ENCODE data around the gene PRKAB1.
"Not testable (repeated sequence)": the region's sequence is repeated elsewhere in the genome, so short reads cannot be mapped to it uniquely, and the experiment has no call there.

PRKAB1 gene, protein sequence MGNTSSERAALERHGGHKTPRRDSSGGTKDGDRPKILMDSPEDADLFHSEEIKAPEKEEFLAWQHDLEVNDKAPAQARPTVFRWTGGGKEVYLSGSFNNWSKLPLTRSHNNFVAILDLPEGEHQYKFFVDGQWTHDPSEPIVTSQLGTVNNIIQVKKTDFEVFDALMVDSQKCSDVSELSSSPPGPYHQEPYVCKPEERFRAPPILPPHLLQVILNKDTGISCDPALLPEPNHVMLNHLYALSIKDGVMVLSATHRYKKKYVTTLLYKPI

GRCh38 chr12:119667577-119668323, at the start of gene PRKAB1:
TSS of gene PRKAB1 (plus strand) at chr12:119668133. CDS start at chr12:119668245, 112 bp downstream.
- peak; percentile 95 for DNase-seq (ENCODE audit: low read depth, low spot score)

DNA sequence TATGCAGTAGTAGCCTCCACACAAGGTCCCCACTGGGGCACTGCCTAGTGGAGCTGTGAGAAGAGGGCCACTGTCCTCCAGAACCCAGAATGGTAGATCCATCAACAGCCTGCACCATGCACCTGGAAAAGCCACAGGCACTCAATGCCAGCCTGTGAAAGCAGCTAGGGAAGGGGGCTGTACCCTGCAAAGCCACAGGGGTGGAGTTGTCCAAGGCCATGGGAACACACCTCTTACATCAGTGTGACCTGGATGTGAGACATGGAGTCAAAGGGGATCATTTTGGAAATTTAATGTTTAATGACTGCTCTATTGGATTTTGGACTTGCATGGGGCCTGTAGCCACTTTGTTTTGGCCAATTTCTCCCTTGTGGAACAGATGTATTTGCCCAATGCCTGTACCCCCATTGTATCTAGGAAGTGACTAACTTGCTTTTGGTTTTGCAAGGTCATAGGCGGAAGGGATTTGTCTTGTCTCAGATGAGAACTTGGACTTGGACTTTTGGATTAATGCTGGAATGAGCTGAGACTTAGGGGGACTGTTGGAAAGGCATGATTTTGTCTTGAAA, 49.5 kb upstream of the PRKAB1 start:
- DNase-seq (ENCODE audit: low read depth, low spot score), result not testable (repeated sequence)

- no peak for DNase-seq (ENCODE audit: low read depth, low spot score)
Observed at GRCh38 chr12:119620490-119620889, 47.4 kb upstream of the PRKAB1 start.

GRCh38 chr12:119621878-119622277, 46.1 kb upstream of the PRKAB1 start:
- DNase-seq (ENCODE audit: low read depth, low spot score), result no peak

DNA sequence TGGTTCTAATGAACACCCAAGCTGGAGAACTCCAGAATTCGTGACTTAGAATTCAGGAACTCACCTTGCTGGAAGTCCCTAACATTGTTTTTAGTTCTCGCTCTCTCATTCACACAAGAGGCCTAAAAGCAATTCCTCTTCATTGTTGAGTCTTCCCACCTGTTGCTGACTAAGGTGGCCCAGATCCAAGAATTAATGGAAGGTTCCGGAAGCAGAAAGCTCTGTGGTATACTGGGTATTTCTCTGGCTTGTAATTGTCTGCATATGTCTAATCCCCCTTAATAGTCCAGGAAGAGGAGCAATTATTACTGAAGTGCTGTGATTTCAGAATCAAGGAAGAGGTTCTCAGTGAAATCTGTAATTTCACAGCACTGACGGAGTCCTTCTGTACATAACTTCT, 43.0 kb upstream of the PRKAB1 start:
- DNase-seq (ENCODE audit: low read depth, low spot score), result no peak

DNA sequence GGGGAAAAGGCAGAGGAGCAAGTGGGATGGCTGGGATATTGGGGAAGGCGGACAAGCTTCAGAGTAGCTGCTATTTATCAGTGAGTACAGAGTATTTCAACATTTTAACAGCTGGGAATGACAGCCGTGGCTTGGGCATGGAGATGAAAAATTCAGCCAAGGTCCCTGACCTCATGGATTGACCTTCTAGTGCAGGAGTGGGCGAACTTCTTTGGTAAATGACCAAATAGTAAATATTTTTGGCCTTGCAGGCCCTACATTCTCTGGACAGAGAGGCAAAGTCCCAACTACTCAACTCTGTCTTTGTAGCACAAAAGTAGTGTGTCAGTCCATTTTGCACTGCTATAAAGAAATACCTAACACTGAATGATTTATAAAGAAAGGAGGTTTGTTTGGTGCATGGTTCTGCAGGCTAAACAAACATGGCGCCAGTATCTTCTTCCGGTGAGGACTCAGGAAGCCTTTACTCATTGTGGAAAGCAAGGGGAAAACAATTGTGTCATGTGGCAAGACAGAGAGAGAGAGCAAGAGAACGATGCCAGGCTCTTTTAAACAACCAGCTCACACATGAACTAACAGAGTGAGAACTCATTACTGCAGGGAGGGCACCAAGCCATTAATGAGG, 40.8 kb upstream of the PRKAB1 start:
- no peak for DNase-seq (ENCODE audit: low read depth, low spot score)

DNA sequence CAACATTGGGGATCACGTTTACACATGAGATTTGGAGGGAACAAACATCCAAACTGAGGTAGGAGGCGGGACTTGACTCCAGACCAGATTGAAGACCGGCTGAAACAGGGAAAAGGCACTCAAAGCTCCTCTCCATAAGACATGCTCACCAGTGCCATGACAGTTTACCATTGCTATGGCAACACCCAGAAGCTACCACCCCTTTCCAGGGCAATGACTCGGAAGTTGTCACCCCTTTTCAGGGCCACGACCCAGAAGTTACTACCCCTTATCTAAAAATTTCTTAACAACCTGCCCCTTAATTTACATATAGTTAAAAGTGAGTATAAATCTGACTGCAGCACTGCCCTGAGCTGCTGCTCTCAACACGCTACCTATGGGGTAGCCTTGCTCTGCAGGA, 40.2 kb upstream of the PRKAB1 start:
- no peak for DNase-seq (ENCODE audit: low read depth, low spot score)

DNA sequence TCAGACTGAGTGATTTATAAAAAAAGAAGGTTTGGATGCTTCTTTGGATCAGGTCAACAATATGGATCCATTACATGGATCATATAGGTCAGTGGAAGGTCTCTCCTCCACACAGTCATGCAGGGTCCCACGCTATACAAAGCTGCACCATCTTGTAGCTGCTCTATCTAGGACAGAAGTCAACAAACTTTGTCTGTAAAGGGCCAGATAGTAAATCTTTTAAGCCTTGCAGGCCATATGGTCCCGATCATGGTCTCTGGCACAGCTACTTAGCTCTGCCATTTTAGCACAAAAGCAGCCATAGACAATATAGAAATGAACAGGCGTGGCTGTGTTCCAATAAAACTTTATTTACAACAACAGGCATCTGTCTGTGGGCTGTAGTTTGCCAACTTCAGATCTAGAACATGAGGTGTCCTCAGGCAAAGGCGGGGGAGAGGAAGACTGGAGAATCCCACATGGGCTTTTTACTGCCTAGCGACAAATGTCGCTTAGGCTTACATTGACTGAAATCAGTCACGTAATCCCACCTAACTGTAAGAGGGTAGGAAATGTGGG, 37.6 kb upstream of the PRKAB1 start:
- no peak for DNase-seq (ENCODE audit: low read depth, low spot score)

DNA sequence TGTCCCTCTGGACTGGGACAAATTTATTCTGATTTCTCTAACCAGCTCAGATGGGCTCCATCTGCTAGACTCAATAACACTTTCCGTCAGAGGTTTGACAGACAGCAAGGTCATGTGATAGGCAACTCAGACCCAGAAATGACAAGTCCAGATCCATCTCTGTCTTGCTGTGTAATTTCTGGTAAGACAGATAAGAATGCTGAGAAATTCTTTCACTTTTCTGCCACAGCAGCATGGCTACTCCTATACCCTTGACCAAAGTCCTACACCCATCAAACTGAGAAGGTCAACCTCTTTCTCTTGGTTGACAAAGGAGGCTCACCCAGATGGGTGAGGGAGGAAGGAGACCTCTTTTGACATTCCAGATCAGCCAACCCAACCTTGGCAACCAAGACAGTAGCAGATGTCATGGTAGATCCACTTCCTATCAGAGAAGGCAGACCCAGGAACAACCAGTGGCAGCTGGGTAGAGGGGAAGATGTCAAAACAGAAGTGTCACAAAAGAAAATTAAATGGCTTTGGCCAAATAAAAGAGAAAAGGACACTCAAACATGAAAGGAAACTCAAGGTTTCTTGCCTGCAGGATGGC, 36.9 kb upstream of the PRKAB1 start:
- no peak for DNase-seq (ENCODE audit: low read depth, low spot score)

DNA sequence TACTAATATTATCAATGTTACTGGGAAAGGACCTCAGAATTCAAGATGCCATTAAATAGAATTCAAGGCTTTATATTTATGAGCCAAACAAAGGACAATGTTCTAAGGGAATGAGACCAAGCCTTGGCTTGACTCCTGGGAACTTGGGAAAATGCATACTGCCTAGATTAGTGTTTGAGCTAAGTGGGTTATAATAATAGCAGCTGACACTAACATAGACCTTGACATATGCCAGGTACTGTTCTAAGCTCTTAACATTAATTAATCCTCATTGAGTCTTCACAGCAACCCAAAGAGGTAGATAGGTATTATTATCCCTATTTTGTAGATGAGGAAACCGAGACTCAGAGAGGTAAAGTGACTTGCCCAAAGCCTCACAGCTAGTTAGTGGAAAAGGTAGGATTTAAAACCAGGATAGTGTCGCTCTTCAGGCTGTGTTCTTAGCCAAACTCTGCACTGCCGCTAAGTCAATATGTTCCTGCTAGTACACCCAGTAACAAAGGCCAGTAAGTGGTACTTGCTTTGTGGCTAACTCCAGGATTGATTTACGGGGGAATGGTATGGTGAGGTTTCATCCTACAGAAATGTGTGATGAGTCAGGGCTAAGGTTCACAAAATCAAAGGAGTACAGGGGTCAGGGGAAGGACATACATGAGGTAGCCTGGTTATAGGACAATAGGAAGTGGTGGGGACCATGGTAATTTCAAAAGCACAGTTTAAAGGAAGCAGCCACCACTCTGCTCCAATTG, 35.8 kb upstream of the PRKAB1 start:
- no peak for DNase-seq (ENCODE audit: low read depth, low spot score)

DNA sequence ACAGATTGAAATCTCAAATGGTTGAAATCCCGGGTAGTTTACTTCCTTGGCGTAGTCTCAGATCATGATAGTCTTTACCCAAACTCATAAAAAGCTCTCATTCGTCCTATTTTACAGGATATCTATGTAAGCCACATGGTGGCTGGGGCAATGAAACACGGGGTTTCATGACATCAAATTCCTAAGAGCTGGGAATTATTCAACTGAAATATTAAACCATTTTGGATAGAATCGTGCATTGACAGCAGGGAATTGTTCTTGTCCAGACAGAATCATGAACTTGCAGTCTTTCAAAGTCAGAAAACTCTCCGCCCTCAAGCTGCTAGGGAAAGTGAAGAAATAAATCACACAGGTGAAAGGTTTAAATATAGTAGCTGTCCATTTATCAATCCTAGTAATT, 33.2 kb upstream of the PRKAB1 start:
- DNase-seq (ENCODE audit: low read depth, low spot score), result no peak

DNA sequence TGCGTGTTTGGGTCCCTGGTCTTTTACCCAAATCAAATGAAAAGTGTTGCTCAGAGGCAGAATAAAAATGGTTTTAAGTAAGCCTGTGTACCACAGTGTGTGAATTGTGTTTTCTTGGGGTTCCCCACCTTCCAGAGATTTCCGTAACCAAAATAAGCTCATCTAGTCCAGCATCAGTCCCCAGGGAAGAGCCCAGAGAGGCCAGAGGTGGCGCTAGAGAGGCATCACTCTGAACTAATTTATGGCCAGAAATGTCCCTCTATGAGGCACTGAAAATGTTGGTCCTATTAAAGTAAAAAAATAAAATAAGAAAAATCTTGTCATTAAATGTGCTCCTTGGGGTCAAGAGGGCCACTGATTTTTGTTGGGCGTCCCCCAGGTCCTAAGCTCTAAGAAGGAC, 24.9 kb upstream of the PRKAB1 start:
- no peak for DNase-seq (ENCODE audit: low read depth, low spot score)

DNA sequence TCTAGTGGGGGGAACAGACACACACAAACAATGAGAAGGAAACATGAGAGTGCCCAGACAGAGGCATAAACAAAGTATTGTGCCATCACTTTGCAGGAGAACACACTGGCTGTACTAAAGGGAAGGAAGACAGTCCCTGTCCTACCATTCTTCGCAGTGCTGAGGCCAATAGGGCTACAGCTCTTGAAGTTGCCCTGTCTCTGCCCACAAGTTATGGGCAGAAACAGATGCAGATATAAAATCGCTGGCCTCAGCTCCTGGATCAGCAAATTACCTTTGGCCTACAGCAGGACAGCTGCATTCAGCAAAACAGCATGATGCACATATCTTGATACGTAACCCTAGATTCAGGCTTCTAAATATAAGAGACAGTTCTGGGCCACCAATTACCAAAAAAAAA, 23.0 kb upstream of the PRKAB1 start:
- DNase-seq (ENCODE audit: low read depth, low spot score), result no peak

- no peak for DNase-seq (ENCODE audit: low read depth, low spot score)
Observed at GRCh38 chr12:119645535-119646059, 22.3 kb upstream of the PRKAB1 start.

- no peak for DNase-seq (ENCODE audit: low read depth, low spot score)
Observed at GRCh38 chr12:119649202-119649808, 18.6 kb upstream of the PRKAB1 start.

GRCh38 chr12:119652665-119653064, 15.3 kb upstream of the PRKAB1 start:
- DNase-seq (ENCODE audit: low read depth, low spot score), result no peak

DNA sequence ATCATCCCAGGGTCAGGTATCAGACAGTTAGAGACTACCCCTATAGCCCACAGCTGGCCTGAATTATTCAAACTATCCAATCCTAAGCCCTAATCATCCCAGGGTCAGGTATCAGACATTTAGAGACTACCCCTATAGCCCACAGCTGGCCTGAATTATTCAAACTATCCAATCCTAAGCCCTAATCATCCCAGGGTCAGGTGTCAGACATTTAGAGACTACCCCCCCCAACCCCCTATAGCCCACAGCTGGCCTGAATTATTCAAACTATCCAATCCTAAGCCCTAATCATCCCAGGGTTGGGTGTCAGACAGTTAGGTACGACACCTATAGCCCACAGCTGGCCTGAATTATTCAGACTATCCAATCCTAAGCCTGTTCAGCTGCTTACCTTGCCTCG, 10.9 kb upstream of the PRKAB1 start:
- not testable (repeated sequence) for DNase-seq (ENCODE audit: low read depth, low spot score)

- not testable (repeated sequence) for DNase-seq (ENCODE audit: low read depth, low spot score)
Observed at GRCh38 chr12:119658166-119658565, 9.8 kb upstream of the PRKAB1 start.

DNA sequence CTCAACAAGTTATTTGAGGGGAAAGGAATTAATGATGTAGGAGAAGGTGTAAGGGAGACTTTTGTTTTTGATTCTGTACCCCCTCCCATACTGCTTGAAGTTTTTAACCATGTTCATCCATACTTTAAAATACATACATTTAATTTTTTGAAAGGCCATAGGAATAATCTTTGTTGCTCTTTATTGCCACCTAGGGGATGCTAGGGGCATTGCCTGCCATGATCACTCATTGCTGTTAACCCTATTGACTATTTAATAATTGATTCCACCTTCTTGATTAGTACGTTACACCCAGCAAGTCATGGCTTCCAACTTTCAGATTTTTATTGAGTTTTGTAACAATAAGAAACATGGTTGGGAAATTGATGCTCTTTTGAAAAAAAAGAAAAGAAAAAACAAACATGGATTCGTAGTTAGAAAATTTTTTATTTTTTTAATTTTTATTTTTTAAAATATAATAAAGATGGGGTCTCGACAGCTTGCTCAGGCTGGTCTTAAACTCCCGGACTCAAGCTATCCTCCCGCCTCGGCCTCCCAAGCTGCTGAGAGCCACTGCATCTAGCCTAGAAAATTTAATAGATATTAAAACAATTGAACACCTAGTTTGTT, 8.5 kb upstream of the PRKAB1 start:
- DNase-seq (ENCODE audit: low read depth, low spot score), result no peak

DNA sequence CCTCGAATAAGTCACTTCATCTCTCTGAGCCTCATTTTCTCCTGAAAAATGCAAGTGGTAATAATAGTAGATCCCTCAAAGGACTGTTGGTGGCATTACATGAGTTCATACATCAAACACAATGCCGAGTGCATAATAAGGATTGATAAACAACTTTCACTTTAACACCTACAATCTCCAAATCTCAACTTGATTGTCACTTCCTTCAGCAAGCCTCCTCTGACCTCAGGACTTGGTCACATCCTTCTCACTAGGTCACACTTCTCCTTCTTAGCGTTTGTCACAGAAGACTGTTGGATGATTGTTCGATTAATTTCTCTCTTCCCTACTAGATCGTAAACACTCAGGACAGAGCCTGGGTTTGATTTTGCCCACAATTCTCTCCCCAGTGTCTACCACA, 7.9 kb upstream of the PRKAB1 start:
- DNase-seq (ENCODE audit: low read depth, low spot score), result no peak
